Endothelial cell of umbilical vein (primary cell): Measurements from ENCODE around the gene FANK1. TPM values are rescaled to one million over a fixed set of nuclear protein-coding genes. Genes with fewer than 3 reads are reported as not detected.

Experiments
- BruUV-seq: library from RNA; stranded (reverse); fragments of 400-500 nt; replicated peaks from 2 replicates; lab custom pipeline; 2021; lab: Mats Ljungman, UMichigan
- CTCF ChIA-PET: fragments of 300-600, 350-600 bp; sonication (Branson Sonifier 250); formaldehyde crosslinking; loops from one replicate; lab custom pipeline; 2021; ENCODE audit warnings: antibody characterized with exemption, inconsistent platforms; lab: Charles Lee
- POLR2A ChIA-PET: fragments of 300-600, 350-600 bp; sonication (Branson Sonifier 250); formaldehyde crosslinking; loops from one replicate; lab custom pipeline; 2021; ENCODE audit warnings: antibody characterized with exemption, inconsistent platforms; lab: Charles Lee
- DNase-seq: peaks from one replicate; pipeline ENCODE4 v3.0.0-alpha.2; 2011; ENCODE audit warnings: low read depth, low spot score
- FAIRE-seq: peaks from 2 replicates; lab custom pipeline; 2011; peaks lifted over from hg19 to GRCh38; lab: Jason Lieb, UNC
- H2AFZ ChIP-seq: 2 replicates; pipeline ENCODE4 v1.6.0; 2012; ENCODE audit warnings: low read depth, low read length, control low read depth, inconsistent platforms
- H3K27ac ChIP-seq: 2 replicates; pipeline ENCODE4 v1.5.1; 2011; ENCODE audit warnings: low read depth, mild to moderate bottlenecking, control low read depth, low read length, moderate library complexity; ENCODE audit not compliant: insufficient read depth
- H3K27me3 ChIP-seq, 2 experiments: 2 replicates each; pipeline versions ENCODE4 v1.6.0 to v1.6.1; 2011; ENCODE audit warnings: low read length in 2 of 2, mixed read lengths in 1 of 2; ENCODE audit not compliant: control insufficient read depth in 2 of 2, insufficient read depth in 2 of 2
- H3K36me3 ChIP-seq, 2 experiments: 2 replicates in 1 of 2; 3 replicates in 1 of 2; pipeline ENCODE4 v1.5.1; 2011; ENCODE audit warnings: low read length in 2 of 2, mild to moderate bottlenecking in 1 of 2, moderate library complexity in 1 of 2; ENCODE audit not compliant: control insufficient read depth in 2 of 2, insufficient read depth in 2 of 2; ENCODE audit errors: extremely low read depth in 1 of 2
- H3K4me1 ChIP-seq: 3 replicates; pipeline ENCODE4 v1.5.1; 2011; ENCODE audit warnings: mild to moderate bottlenecking, low read length; ENCODE audit not compliant: control insufficient read depth, insufficient read depth; ENCODE audit errors: extremely low read depth
- H3K4me2 ChIP-seq: 2 replicates; pipeline ENCODE4 v1.6.1; 2011; ENCODE audit warnings: low read length, control low read depth, mixed read lengths; ENCODE audit not compliant: insufficient read depth
- H3K4me3 ChIP-seq, 3 experiments: fragments of 200-600 bp in 1 of 3; sonication (generic), shearing (Covaris generic) in 1 of 3; replicated peaks in 1 of 3; 2 replicates each; pipeline ENCODE4 v1.5.1; 2011 to 2016; ENCODE audit warnings: control low read depth in 3 of 3, low read length in 3 of 3, mild to moderate bottlenecking in 2 of 3, inconsistent platforms in 1 of 3, low read depth in 1 of 3, moderate library complexity in 1 of 3; ENCODE audit not compliant: insufficient read depth in 1 of 3
- H3K79me2 ChIP-seq: 2 replicates; pipeline ENCODE4 v1.6.0; 2012; ENCODE audit warnings: low read length, inconsistent platforms; ENCODE audit not compliant: control insufficient read depth, insufficient read depth
- H3K9ac ChIP-seq: replicated peaks from 2 replicates; pipeline ENCODE3; 2011; ENCODE audit warnings: low read length, control low read depth; ENCODE audit not compliant: insufficient read depth; ENCODE audit errors: extremely low read depth
- H3K9me1 ChIP-seq: replicated peaks from 3 replicates; pipeline ENCODE4 v1.6.0; 2011; ENCODE audit warnings: mild to moderate bottlenecking, low read length; ENCODE audit not compliant: control insufficient read depth, insufficient read depth; ENCODE audit errors: extremely low read depth
- H3K9me3 ChIP-seq: replicated peaks from 2 replicates; pipeline ENCODE4 v1.5.1; 2012; ENCODE audit warnings: low read length, inconsistent platforms; ENCODE audit not compliant: control insufficient read depth, insufficient read depth
- H4K20me1 ChIP-seq: replicated peaks from 2 replicates; pipeline ENCODE3; 2011; ENCODE audit warnings: mild to moderate bottlenecking, low read length; ENCODE audit not compliant: control insufficient read depth, insufficient read depth; ENCODE audit errors: extremely low read depth
- CTCF ChIP-seq, 2 donors: IDR thresholded peaks; 1 replicate in 1 of 2; 2 replicates in 1 of 2; pipeline ENCODE4 v1.5.1; 2011; ENCODE audit warnings: low read length in 2 of 2, mild to moderate bottlenecking in 2 of 2, moderate library complexity in 2 of 2, control low read depth in 1 of 2, inconsistent platforms in 1 of 2, low read depth in 1 of 2; ENCODE audit not compliant: insufficient read depth in 1 of 2; ENCODE audit errors: extremely low read depth in 1 of 2
- EZH2 ChIP-seq: IDR thresholded peaks from 2 replicates; pipeline ENCODE4 v1.6.1; 2012; ENCODE audit warnings: borderline replicate concordance, low read depth, mild to moderate bottlenecking, moderate library complexity, low read length, inconsistent platforms; ENCODE audit not compliant: severe bottlenecking
- FOS ChIP-seq: IDR thresholded peaks from 2 replicates; pipeline ENCODE4 v1.6.1; 2011; ENCODE audit warnings: mild to moderate bottlenecking, low read length, moderate library complexity, borderline replicate concordance; ENCODE audit not compliant: insufficient read depth
- GATA2 ChIP-seq: IDR thresholded peaks from 2 replicates; pipeline ENCODE4 v1.7.0; 2011; ENCODE audit warnings: low read depth, mild to moderate bottlenecking, moderate library complexity, mixed read lengths, low read length; ENCODE audit not compliant: insufficient read length, insufficient read depth
- JUN ChIP-seq: IDR thresholded peaks from 2 replicates; pipeline ENCODE4 v1.6.1; 2011; ENCODE audit warnings: borderline replicate concordance, low read depth; ENCODE audit not compliant: insufficient read length, insufficient read depth
- MAX ChIP-seq: IDR thresholded peaks from 2 replicates; pipeline ENCODE4 v1.6.1; 2011; ENCODE audit not compliant: insufficient read depth, insufficient read length
- MYC ChIP-seq: IDR thresholded peaks from one replicate; pipeline ENCODE4 v1.6.1; 2011; ENCODE audit warnings: mild to moderate bottlenecking, low read depth, low read length
- POLR2A ChIP-seq: IDR thresholded peaks from 2 replicates; pipeline ENCODE4 v1.6.1; 2012; ENCODE audit warnings: low read depth, mild to moderate bottlenecking, control low read depth, low read length
- POLR2AphosphoS5 ChIP-seq: IDR thresholded peaks from 2 replicates; pipeline ENCODE4 v1.6.1; 2012; ENCODE audit warnings: low read depth, mild to moderate bottlenecking, control low read depth, low read length, moderate library complexity; ENCODE audit not compliant: insufficient read depth
- dilution Hi-C: fragments of 300-500 bp; cut with MboI; formaldehyde crosslinking; loops from one replicate; pipeline ENCODE4 v1.15.0; 2019; ENCODE audit warnings: low sequenced_read_pairs; ENCODE audit not compliant: extremely low pct_ligation_motif_present
- intact Hi-C: fragments of 100-400 bp; cut with micrococcal nuclease; formaldehyde crosslinking; loops from one replicate; pipeline ENCODE4 v1.10.0; 2022
- polyA plus RNA-seq, 4 experiments: library from polyadenylated mRNA; depleted of rRNA in 3 of 4; stranded (reverse) in 3 of 4; unstranded in 1 of 4; fragments of >200 nt; gene quantifications; 2 replicates each; pipeline versions ENCODE4 v1.2.1 to v1.2.3, GENCODE V29; 2011 to 2012; ENCODE audit warnings: missing spikeins in 1 of 4
- total RNA-seq: library from RNA; stranded (reverse); gene quantifications from 2 replicates; pipeline ENCODE4 v1.2.3, GENCODE V29; 2021

The FANK1 gene
- total and polyA plus RNA-seq, 2 donors (not counting 3 experiments of a cell fraction or from before 2014, with no cell fraction given): 1.6 to 1.9 TPM

GRCh38 chr10:125925262-125925834 is 29.0 kb downstream of the FANK1 start:
- FAIRE-seq (no peak), DNase-seq (no peak)
- no TSS peak for BruUV-seq
- H3K36me3 ChIP-seq: no peaks in the 10 kb centered on the region
- no peaks in the 10 kb centered on the region for H3K4me1 ChIP-seq
- peaks cover 2% of the 10 kb centered on the region for H3K9me3 ChIP-seq
- TF ChIP-seq MAX (no peak), POLR2AphosphoS5 (no peak), JUN (no peak), FOS (no peak), CTCF (IDR thresholded peaks at IDR 0.05; ENCODE audit: extremely low read depth in 1 of 2, insufficient read depth in 1 of 2, low read depth in 1 of 2, low read length in 2 of 2) (no peak), MYC (no peak), GATA2 (no peak), EZH2 (no peak), POLR2A (no peak)
- H3K27me3 ChIP-seq: no peaks in the 10 kb centered on the region
- H3K27ac ChIP-seq: no peak overlapping the region
- H4K20me1 ChIP-seq: no peaks in the 10 kb centered on the region
- H3K4me3 ChIP-seq: no peak overlapping the region
- H3K9ac ChIP-seq: no peak overlapping the region
- intact Hi-C loops: no loop called here
- no peak overlapping the region for H3K4me2 ChIP-seq
- no peaks in the 10 kb centered on the region for H3K79me2 ChIP-seq
- ChIA-PET CTCF (interaction anchor here (1.6 kb wide), 1 partner anchor 9 kb away, joined by 7 read pairs; no protein-coding TSS in a partner anchor), POLR2A (no interaction called here)
- dilution Hi-C loops: no loop called here
- H3K9me1 ChIP-seq: no peaks in the 10 kb centered on the region
- H2AFZ ChIP-seq: no peak overlapping the region
